Smooth muscle cell (in vitro differentiated cells): ENCODE measurements around the gene RPS10. TPM values are rescaled to one million over a fixed set of nuclear protein-coding genes. Genes with fewer than 3 reads are reported as not detected.

Experiments used
- DNase-seq: peaks from one replicate; lab custom pipeline; 2025; ENCODE audit not compliant: unreplicated experiment; lab: John Stamatoyannopoulos, UW
- H2AFZ ChIP-seq: fragments of 200-600 bp; sonication (generic); 2 replicates; pipeline ENCODE4 v1.6.0; 2016; ENCODE audit warnings: antibody characterized with exemption, low read depth, mild to moderate bottlenecking
- H3F3A ChIP-seq: fragments of 200-600 bp; sonication (generic); 2 replicates; pipeline ENCODE4 v1.6.0; 2017; ENCODE audit warnings: antibody characterized with exemption, low read depth
- H3K27ac ChIP-seq: fragments of 200-600 bp; sonication (generic); 2 replicates; pipeline ENCODE4 v1.5.1; 2016; ENCODE audit warnings: low read depth, mild to moderate bottlenecking
- H3K27me3 ChIP-seq: fragments of 200-600 bp; sonication (generic); 2 replicates; pipeline ENCODE4 v1.6.1; 2016; ENCODE audit warnings: low read depth, mild to moderate bottlenecking
- H3K36me3 ChIP-seq: fragments of 200-600 bp; sonication (generic); 2 replicates; pipeline ENCODE4 v1.5.1; 2016; ENCODE audit warnings: low read depth
- H3K4me1 ChIP-seq: fragments of 200-600 bp; sonication (generic); 2 replicates; pipeline ENCODE4 v1.5.1; 2016; ENCODE audit warnings: low read depth
- H3K4me2 ChIP-seq: fragments of 200-600 bp; sonication (generic); 2 replicates; pipeline ENCODE4 v1.6.0; 2016; ENCODE audit warnings: mild to moderate bottlenecking
- H3K4me3 ChIP-seq: fragments of 200-600 bp; sonication (generic); 2 replicates; pipeline ENCODE4 v1.5.1; 2016; ENCODE audit warnings: mild to moderate bottlenecking
- H3K79me2 ChIP-seq: fragments of 200-600 bp; sonication (generic); 2 replicates; pipeline ENCODE4 v1.6.0; 2016; ENCODE audit warnings: low read depth, mild to moderate bottlenecking
- H3K9ac ChIP-seq: fragments of 200-600 bp; sonication (generic); 2 replicates; pipeline ENCODE4 v1.6.0; 2016; ENCODE audit warnings: low read depth
- H3K9me3 ChIP-seq: fragments of 200-600 bp; sonication (generic); replicated peaks from 2 replicates; pipeline ENCODE4 v1.5.1; 2016; ENCODE audit warnings: low read depth
- H4K20me1 ChIP-seq: fragments of 200-600 bp; sonication (generic); 2 replicates; pipeline ENCODE4 v1.6.0; 2016; ENCODE audit warnings: low read depth
- CTCF ChIP-seq: fragments of 200-600 bp; sonication (generic); IDR thresholded peaks from 2 replicates; pipeline ENCODE4 v1.5.1; 2017; ENCODE audit warnings: borderline replicate concordance, mild to moderate bottlenecking, antibody characterized with exemption; ENCODE audit not compliant: insufficient read depth, poor library complexity, severe bottlenecking
- WGBS: methylation state at CpG from one replicate; pipeline ENCODE4 v1.1.7; 2016; ENCODE audit warnings: low lambda C conversion rate; 5-methylcytosine and 5-hydroxymethylcytosine counted together
- polyA plus RNA-seq: library from polyadenylated mRNA; unstranded; fragments of >200 nt; fragmentation: Nextera tagmentation; extraction: Ambion mirVana; gene quantifications from 2 replicates; pipeline ENCODE4 v1.2.1, GENCODE V29; 2016
- total RNA-seq: library from RNA; depleted of rRNA; stranded (reverse); fragments of >200 nt; gene quantifications from 2 replicates; pipeline ENCODE4 v1.2.3, GENCODE V29; 2014

RPS10 gene
- total and polyA plus RNA-seq, 2 experiments from 2014 or later: 660 to 2,498 TPM

- Histone ChIP-seq H2AFZ (peak overlapping the region; percentile 95), H3K27ac (peak overlapping the region; percentile 6), H4K20me1 (peaks cover 25% of the 10 kb centered on the region), H3K9me3 (no peaks in the 10 kb centered on the region), H3K36me3 (no peaks in the 10 kb centered on the region), H3K79me2 (peaks cover 35% of the 10 kb centered on the region), H3K9ac (no peak overlapping the region), H3K4me2 (peak overlapping the region; percentile 87), H3K4me3 (peak overlapping the region; percentile 98), H3K27me3 (no peaks in the 10 kb centered on the region), H3K4me1 (peaks cover 11% of the 10 kb centered on the region), H3F3A (peaks cover 10% of the 10 kb centered on the region)
- WGBS: 81% methylated on average over 16 of the region's 16 CpGs
- TF ChIP-seq CTCF: no peak
- no peak for DNase-seq
These were observed 32.5 kb downstream of the RPS10 start for GRCh38 chr6:34393191-34393965.

DNA sequence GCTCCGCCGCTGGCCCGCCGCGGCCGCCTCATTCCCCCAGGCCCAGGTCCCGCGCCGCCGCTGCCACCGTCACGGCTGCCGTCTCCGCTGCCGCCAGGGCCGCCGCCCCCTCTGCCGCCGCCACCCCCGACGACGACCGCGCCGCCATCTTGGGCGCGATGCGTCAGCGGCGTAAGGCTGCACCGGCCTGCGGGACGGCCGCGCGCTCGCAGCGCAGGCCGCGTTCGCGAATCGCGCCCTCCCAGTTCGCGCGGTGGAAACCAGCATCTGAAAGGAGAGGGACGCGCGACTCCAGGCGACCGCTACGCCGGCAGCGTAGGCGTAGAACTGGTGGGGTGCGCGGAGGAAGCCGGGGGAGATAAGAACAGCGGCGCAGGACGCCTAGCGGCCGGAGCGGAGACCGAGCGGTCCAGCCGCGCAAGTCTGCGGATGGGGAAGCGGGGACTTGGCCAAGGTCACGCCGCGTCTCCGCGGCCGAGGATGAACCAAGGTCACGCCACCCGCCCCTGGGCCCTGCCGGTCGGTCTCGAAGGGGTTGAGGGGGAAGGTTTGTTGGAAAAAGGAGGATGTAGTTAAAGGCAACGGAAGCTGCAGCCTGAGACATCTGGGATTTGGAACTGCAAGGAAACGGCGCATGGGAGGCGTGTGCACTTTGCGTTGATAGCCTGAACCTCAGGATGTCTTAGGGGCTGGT is 33.2 kb downstream of the RPS10 start, which contains the start of gene NUDT3:
Gene NUDT3 (minus strand): TSS at position 173 of the 694 bp plus-strand sequence. CDS start 307 bp downstream, outside the sequence.
- Histone ChIP-seq H3K27me3 (no peaks in the 10 kb centered on the region), H4K20me1 (peaks cover 32% of the 10 kb centered on the region), H2AFZ (peak within 1 kb of the TSS; percentile 95), H3K9me3 (no peaks in the 10 kb centered on the region), H3K4me1 (peaks cover 11% of the 10 kb centered on the region), H3K79me2 (peaks cover 42% of the 10 kb centered on the region), H3F3A (peaks cover 10% of the 10 kb centered on the region), H3K27ac (peak within 1 kb of the TSS; percentile 83), H3K4me3 (peak within 1 kb of the TSS; percentile 98), H3K9ac (peak within 1 kb of the TSS; percentile 90), H3K36me3 (no peaks in the 10 kb centered on the region), H3K4me2 (peak within 1 kb of the TSS; percentile 88)
- DNase-seq: peak; percentile 82
- TF ChIP-seq CTCF: peak; percentile 66
- WGBS: 1% methylated on average over 87 of the region's 87 CpGs

DNA sequence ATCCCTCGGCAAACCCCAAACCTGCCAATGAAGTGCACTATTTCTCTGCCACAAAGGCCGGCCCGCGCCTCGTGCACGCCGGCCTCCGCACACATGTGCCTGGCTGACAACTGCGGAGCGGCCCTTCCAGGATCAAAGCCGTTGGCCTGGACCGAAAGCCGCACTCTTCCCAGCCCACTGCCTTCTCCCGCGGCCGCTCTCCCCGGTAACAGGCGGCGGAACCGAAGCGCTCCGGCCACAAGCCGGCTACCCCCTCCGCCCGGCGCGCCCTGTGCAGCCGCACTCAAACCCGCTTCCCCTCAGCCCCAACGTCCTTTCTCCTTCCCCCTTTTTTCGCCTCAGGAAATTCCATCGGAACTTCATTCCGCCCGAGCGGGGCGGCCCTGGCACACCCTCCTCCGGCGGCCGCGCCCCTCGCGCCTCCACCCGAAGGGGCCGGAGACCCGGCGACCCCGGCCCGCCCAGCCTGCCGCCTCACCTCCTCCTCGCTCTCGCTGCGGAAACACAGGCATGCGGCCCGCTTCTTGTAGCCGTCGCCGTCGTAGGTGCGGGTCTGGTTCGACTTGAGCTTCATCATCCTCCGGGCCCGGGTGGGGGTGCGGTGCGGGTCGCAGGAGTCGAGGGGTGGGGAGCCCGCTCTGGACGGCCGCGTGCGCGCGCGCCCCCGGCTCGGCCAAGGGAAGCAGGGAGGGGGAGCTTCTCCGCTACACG is 33.9 kb downstream of the RPS10 start:
- peak; percentile 68 for DNase-seq
- H2AFZ ChIP-seq: peak overlapping the region; percentile 94
- H4K20me1 ChIP-seq: peaks cover 38% of the 10 kb centered on the region
- H3K4me2 ChIP-seq: peak overlapping the region; percentile 88
- peak overlapping the region; percentile 98 for H3K4me3 ChIP-seq
- no peaks in the 10 kb centered on the region for H3K27me3 ChIP-seq
- 1% methylated on average over 38 of the region's 78 CpGs for WGBS
- peak overlapping the region; percentile 90 for H3K9ac ChIP-seq
- H3F3A ChIP-seq: peaks cover 10% of the 10 kb centered on the region
- H3K36me3 ChIP-seq: no peaks in the 10 kb centered on the region
- no peak for TF ChIP-seq CTCF
- H3K4me1 ChIP-seq: peaks cover 11% of the 10 kb centered on the region
- H3K27ac ChIP-seq: peak overlapping the region; percentile 83
- H3K9me3 ChIP-seq: no peaks in the 10 kb centered on the region
- H3K79me2 ChIP-seq: peaks cover 49% of the 10 kb centered on the region
